Measurements from ENCODE around the gene ANK3. TPM values are rescaled to one million over a fixed set of nuclear protein-coding genes. Genes with fewer than 3 reads are reported as not detected.

ANK3 gene
- total and polyA plus RNA-seq, 2 experiments from 2014 or later: 46.5 to 85.2 TPM

GRCh38 chr10:60123668-60124067 lies 266.0 kb downstream of the ANK3 start:
- TF ChIP-seq ZNF114 (CRISPR knock-in tag; IDR thresholded peaks at IDR 0.05) (no peak), JUNB (IDR thresholded peaks at IDR 0.05; ENCODE audit: unreplicated experiment) (no peak), STAT1 (IDR thresholded peaks at IDR 0.05; ENCODE audit: unreplicated experiment) (no peak), ETS1 (IDR thresholded peaks at IDR 0.05) (no peak), CTCF (conservative IDR thresholded peaks at IDR 0.05; ENCODE audit: low read depth in 2 of 2) (no peak), REST (IDR thresholded peaks at IDR 0.05; ENCODE audit: unreplicated experiment) (no peak), CREB1 (CRISPR knock-in tag; IDR thresholded peaks at IDR 0.05; ENCODE audit: low read depth) (no peak), POLR2AphosphoS5 (IDR thresholded peaks at IDR 0.05; ENCODE audit: low read depth) (no peak)
- H3K4me3 Mint-ChIP-seq: no peak overlapping the region
- H3K27me3 ChIP-seq (ENCODE audit: insufficient read depth): no peaks in the 10 kb centered on the region
- no peaks in the 10 kb centered on the region for H3K9me2 ChIP-seq (ENCODE audit: insufficient read depth)
- H3K27me3 Mint-ChIP-seq (ENCODE audit: insufficient read depth, low read depth, poor library complexity): no peaks in the 10 kb centered on the region
- no peak overlapping the region for H3K4me3 ChIP-seq
- H3K27ac Mint-ChIP-seq: no peak overlapping the region
- H3K9me3 Mint-ChIP-seq: no peaks in the 10 kb centered on the region
- H3K4me1 Mint-ChIP-seq: no peaks in the 10 kb centered on the region
- no peak overlapping the region for H2AFZ ChIP-seq
- H3K27ac ChIP-seq (ENCODE audit: low read depth): no peak overlapping the region
- H3K4me1 ChIP-seq (ENCODE audit: insufficient read depth): no peaks in the 10 kb centered on the region
- H3K36me3 Mint-ChIP-seq (ENCODE audit: low read depth): no peaks in the 10 kb centered on the region; the same call in 2 of the 3 replicates
- H3K79me2 ChIP-seq (replicated peaks; ENCODE audit: insufficient read depth): no peaks in the 10 kb centered on the region
- DNase-seq (ENCODE audit: low spot score) (no peak), ATAC-seq (no peak)
- H4K20me1 ChIP-seq (replicated peaks; ENCODE audit: insufficient read depth): no peaks in the 10 kb centered on the region; the same call in 1 of the 2 replicates
- H3K4me2 ChIP-seq: no peak overlapping the region
- H3K36me3 ChIP-seq (ENCODE audit: insufficient read depth): no peaks in the 10 kb centered on the region; the same call in 1 of the 2 replicates
- no peaks in the 10 kb centered on the region for H3F3A ChIP-seq (replicated peaks; ENCODE audit: low read depth)

- ATAC-seq (no peak), DNase-seq (ENCODE audit: low spot score) (no peak)
- H3F3A ChIP-seq (replicated peaks; ENCODE audit: low read depth): no peaks in the 10 kb centered on the region
- Mint-ChIP-seq H3K27me3 (ENCODE audit: insufficient read depth, low read depth, poor library complexity) (no peaks in the 10 kb centered on the region), H3K36me3 (ENCODE audit: low read depth) (no peaks in the 10 kb centered on the region; the same call in 2 of the 3 replicates), H3K4me1 (no peaks in the 10 kb centered on the region), H3K9me3 (no peaks in the 10 kb centered on the region), H3K27ac (no peak overlapping the region), H3K4me3 (no peak overlapping the region)
- H3K36me3 ChIP-seq (ENCODE audit: insufficient read depth): no peaks in the 10 kb centered on the region; the same call in 1 of the 2 replicates
- H3K4me1 ChIP-seq (ENCODE audit: insufficient read depth): no peaks in the 10 kb centered on the region
- H3K4me2 ChIP-seq: no peak overlapping the region
- no peaks in the 10 kb centered on the region for H3K9me2 ChIP-seq (ENCODE audit: insufficient read depth)
- no peak overlapping the region for H2AFZ ChIP-seq
- no peak overlapping the region for H3K27ac ChIP-seq (ENCODE audit: low read depth)
- no peak overlapping the region for H3K4me3 ChIP-seq
- H3K27me3 ChIP-seq (ENCODE audit: insufficient read depth): no peaks in the 10 kb centered on the region
- no peaks in the 10 kb centered on the region; the same call in 1 of the 2 replicates for H4K20me1 ChIP-seq (replicated peaks; ENCODE audit: insufficient read depth)
- H3K79me2 ChIP-seq (replicated peaks; ENCODE audit: insufficient read depth): no peaks in the 10 kb centered on the region
- no peak for TF ChIP-seq ZNF462 (CRISPR knock-in tag; IDR thresholded peaks at IDR 0.05)
Observed at GRCh38 chr10:60123172-60123571, 266.5 kb downstream of the ANK3 start.

Measured in GM23338 (cell line).